GM18526 (cell line): Measurements from ENCODE around the gene IMMP2L.

ENCODE experiments used
- POLR2A ChIP-seq: IDR thresholded peaks from 3 replicates; pipeline ENCODE4 v1.6.1; 2011; ENCODE audit not compliant: insufficient read length; ENCODE audit errors: extremely low read depth

The IMMP2L gene

GRCh38 chr7:111147708-111148533 lies 414.4 kb downstream of the IMMP2L start:
- no peak for TF ChIP-seq POLR2A

DNA sequence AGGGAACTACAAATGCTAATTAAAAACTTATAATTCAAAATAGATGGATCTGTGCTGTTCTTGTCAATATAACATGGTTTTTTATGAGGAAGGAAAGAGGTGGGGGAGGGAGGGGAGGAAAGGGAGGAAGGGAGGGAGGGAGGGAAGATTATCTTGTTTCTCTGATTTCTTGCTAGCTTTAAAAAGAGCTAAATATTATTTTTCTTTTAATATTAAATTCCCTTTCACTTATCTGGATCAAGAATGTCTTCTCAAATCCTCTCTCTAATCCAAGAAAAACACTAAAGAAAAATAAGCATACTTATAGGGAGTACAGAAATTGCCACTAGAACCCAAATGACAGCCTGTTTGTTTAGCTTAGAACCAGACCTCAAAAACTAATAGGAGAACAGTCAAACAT lies 416.2 kb downstream of the IMMP2L start:
- TF ChIP-seq POLR2A = no peak

GRCh38 chr7:111145472-111145871 lies 416.8 kb downstream of the IMMP2L start:
- no peak for TF ChIP-seq POLR2A

- TF ChIP-seq POLR2A = no peak
These were observed 422.0 kb downstream of the IMMP2L start for GRCh38 chr7:111140091-111140865.

DNA sequence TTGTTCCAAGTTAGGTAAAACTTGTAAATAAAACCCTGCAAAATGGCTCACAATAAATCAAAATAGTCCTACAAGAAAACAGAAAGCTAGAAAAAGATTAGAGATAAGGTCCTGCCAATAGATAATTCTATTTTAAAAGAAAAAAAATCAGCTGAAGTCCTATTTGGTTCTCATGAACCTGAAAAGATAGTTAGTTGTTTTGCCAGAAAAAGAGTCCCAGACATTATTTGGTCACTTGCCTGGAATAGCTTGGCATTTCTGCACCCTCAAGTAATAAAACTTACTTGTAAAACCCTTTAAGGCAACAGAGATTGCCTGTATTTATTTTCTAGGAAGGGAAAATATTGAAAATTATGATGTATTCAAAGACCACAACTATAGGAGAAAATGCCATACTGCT lies 423.7 kb downstream of the IMMP2L start:
- no peak for TF ChIP-seq POLR2A

- no peak for TF ChIP-seq POLR2A
These were observed 424.1 kb downstream of the IMMP2L start for GRCh38 chr7:111138193-111138569.

DNA sequence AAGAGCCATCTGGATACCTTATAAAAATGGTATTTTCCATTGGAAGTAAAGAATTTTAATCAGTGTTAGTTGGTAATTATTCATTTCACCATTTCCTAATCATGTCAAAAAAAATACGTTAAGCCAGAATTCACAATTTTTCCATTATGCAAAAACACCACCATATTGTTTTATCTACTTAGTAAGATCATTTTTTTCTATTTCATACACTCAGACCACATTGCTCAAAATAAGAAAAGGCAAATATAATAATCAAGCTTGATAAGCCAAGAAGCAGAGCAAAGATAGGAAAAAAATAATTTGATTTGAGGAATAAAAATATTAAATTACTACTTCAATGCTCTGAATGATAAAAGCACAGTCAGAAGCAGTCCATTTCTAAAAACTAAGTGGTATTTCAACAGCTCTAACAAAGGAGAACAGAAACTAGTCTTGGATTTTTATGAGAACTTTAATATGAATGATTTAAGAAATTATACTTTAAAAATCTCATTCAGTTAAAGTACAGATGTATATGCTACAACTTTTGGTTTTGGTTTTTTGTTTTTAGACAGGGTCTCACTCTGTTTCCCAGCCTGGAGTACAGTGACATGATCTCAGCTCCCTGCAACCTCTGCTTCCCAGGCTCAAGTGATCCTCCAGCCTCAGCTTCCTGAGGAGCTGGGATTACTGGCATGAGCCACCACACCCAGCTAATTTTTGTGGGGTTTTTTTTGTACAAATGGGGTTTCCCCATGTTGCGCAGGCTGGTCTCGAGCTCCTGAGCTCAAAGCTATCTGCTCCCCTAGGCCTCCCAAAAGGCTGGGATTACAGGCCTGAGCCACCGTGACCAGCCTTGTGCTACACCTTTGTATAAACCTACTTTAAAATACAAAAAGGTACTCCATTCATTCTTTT lies 424.7 kb downstream of the IMMP2L start:
- no peak for TF ChIP-seq POLR2A

DNA sequence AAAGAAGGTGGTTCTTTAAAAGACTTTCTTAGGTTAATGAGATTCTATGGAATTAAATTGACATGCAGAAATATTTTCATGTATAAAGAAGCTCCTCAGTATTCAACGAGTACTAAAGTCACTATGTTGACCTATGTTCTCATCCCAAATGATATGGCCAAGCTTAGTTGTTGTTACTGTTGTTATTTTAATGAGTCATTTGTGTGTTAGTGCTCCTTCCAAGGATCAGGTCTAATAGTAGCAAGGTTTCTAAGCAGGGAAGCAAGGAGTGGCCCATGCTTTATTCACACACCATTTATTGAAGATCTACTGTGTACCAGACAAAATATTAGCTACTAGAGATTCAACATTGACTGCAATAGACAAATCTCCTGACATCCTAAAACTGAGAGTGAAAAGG lies 429.5 kb downstream of the IMMP2L start:
- TF ChIP-seq POLR2A = no peak

GRCh38 chr7:111129435-111129834 lies 432.9 kb downstream of the IMMP2L start:
- no peak for TF ChIP-seq POLR2A

DNA sequence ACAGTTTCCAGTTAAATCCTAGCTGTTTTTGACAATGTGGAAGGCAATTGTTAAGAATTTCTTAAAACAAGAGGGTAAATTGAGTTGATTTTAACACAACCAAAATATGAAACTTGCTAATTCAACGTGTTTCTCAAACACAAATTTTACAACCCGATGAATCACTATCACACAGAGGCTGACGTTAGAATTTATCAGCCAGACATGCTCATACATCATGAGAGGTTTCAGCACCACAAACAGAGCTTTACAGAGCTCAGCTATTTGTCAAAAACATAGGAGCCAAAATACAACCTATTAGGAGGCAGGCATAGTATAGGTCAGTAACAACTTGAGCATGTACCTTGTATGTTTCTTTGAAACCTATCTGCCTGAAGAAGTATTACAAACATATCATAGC lies 435.3 kb downstream of the IMMP2L start:
- no peak for TF ChIP-seq POLR2A

GRCh38 chr7:111115966-111116365 lies 446.3 kb downstream of the IMMP2L start:
- no peak for TF ChIP-seq POLR2A

DNA sequence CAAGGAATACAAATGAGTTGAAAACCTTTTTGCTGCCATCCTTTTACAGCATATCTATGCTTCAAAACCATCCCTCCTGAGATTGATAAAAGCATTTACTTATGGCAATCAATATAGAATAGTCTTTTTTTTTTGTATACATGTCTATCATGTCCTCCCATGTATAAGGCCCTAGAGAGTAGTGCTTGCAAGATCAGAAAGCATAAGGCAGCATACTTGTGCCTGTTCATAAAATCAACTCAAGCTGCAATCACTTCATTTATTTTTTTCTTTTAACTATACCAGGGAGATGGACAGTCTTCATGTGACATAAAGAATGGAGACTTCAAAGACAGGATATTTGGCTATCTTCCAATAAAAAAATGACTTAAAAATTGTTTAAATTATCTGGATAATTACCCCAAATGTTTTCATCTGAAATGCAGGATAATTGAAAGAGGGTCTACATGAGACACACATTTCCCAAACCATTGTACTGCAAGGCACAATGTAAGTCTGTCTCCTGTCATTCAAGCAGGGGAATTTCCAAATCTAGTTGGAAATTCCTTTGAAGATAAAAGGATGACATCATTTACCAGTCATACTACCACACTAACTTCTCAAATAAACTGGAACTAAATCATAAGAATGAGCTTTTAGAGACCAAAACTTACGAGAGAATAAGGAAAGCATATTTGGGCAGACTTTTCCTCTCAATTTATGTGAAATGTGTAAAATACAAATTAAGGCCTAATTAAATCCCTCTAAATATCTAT lies 448.9 kb downstream of the IMMP2L start:
- no peak for TF ChIP-seq POLR2A

GRCh38 chr7:111112439-111112838 lies 449.9 kb downstream of the IMMP2L start:
- no peak for TF ChIP-seq POLR2A

GRCh38 chr7:111108496-111108895 lies 453.8 kb downstream of the IMMP2L start:
- no peak for TF ChIP-seq POLR2A

DNA sequence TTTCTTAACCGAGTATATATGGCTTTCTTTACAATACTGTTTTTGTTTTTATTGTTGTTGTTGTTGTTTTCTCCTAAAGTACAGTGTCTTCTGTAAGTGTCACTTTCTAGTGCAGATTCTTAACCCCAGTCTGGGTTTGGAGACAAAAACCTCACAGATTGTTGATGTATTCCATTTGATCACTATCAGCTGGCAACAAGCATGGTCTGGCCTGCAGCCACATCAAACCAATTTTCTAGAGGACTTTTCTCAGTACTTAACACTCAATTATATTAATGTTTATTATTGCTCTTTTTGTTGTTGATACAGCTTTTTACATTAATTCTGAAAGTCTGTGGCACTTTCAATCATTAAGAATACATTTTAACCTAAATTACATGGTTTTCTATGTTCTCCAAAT lies 454.3 kb downstream of the IMMP2L start:
- TF ChIP-seq POLR2A = no peak

- no peak for TF ChIP-seq POLR2A
These were observed 454.7 kb downstream of the IMMP2L start for GRCh38 chr7:111107579-111107978.
